ENCODE measurements around the gene TSPAN18. TPM values are rescaled to one million over a fixed set of nuclear protein-coding genes. Genes with fewer than 3 reads are reported as not detected.

Gene TSPAN18
- total RNA-seq, 1 donor from 2014 or later: 38.4 TPM

DNA sequence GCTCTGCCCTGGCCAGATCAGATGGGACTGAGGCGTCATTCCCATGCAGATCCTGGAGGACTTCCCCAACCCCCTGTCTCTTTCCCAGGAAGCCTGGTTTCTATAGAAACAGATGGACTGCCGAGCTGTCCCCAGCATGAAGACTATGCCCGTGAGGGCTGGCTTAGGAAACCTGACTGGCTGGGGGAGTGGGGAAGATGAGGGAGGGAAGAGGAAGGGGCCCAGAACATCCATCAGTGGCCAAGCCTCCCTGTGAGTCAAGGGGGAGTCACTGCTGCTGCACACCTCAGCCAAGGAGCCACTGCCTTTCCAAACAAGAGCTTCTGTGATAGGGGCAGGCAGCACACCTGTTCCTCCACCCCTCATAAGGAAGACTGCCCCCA lies 218.1 kb downstream of the TSPAN18 start:
- ATAC-seq: no peak
- Histone ChIP-seq H3K36me3 (peaks cover 11% of the 10 kb centered on the region), H3K27ac (no peak overlapping the region), H3K4me1 (peaks cover 71% of the 10 kb centered on the region), H3K9me3 (no peaks in the 10 kb centered on the region), H3K27me3 (ENCODE audit: low read depth) (no peaks in the 10 kb centered on the region), H3K4me3 (no peak overlapping the region)
- DNase-seq: no peak
- intact Hi-C loops (cut with DNase I): no loop called here
- TF ChIP-seq, protein P1, sequence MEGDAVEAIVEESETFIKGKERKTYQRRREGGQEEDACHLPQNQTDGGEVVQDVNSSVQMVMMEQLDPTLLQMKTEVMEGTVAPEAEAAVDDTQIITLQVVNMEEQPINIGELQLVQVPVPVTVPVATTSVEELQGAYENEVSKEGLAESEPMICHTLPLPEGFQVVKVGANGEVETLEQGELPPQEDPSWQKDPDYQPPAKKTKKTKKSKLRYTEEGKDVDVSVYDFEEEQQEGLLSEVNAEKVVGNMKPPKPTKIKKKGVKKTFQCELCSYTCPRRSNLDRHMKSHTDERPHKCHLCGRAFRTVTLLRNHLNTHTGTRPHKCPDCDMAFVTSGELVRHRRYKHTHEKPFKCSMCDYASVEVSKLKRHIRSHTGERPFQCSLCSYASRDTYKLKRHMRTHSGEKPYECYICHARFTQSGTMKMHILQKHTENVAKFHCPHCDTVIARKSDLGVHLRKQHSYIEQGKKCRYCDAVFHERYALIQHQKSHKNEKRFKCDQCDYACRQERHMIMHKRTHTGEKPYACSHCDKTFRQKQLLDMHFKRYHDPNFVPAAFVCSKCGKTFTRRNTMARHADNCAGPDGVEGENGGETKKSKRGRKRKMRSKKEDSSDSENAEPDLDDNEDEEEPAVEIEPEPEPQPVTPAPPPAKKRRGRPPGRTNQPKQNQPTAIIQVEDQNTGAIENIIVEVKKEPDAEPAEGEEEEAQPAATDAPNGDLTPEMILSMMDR (IDR thresholded peaks at IDR 0.05): no peak

- H3K36me3 ChIP-seq: peaks cover 11% of the 10 kb centered on the region
- H3K4me1 ChIP-seq: peaks cover 66% of the 10 kb centered on the region
- no peak overlapping the region for H3K4me3 ChIP-seq
- no peak for ATAC-seq
- TF ChIP-seq, protein P1 (IDR thresholded peaks at IDR 0.05): no peak
- intact Hi-C loops (cut with DNase I): no loop called here
- H3K27ac ChIP-seq: no peak overlapping the region
- DNase-seq: no peak
- H3K9me3 ChIP-seq: no peaks in the 10 kb centered on the region
- no peaks in the 10 kb centered on the region for H3K27me3 ChIP-seq (ENCODE audit: low read depth)
Measured at GRCh38 chr11:44945666-44946065, 218.9 kb downstream of the TSPAN18 start.

- intact Hi-C loops (cut with DNase I): no loop called here
- DNase-seq (no peak), ATAC-seq (no peak)
- Histone ChIP-seq H3K9me3 (no peaks in the 10 kb centered on the region), H3K27ac (no peak overlapping the region), H3K36me3 (peaks cover 11% of the 10 kb centered on the region), H3K4me3 (no peak overlapping the region), H3K27me3 (ENCODE audit: low read depth) (no peaks in the 10 kb centered on the region), H3K4me1 (peaks cover 66% of the 10 kb centered on the region)
- TF ChIP-seq, protein P1 (IDR thresholded peaks at IDR 0.05): no peak
Measured at GRCh38 chr11:44946263-44946662, 219.5 kb downstream of the TSPAN18 start.

GRCh38 chr11:44947114-44947513 lies 220.4 kb downstream of the TSPAN18 start:
- intact Hi-C loops (cut with DNase I): no loop called here
- DNase-seq (no peak), ATAC-seq (no peak)
- no peaks in the 10 kb centered on the region for H3K9me3 ChIP-seq
- TF ChIP-seq, protein P1 (IDR thresholded peaks at IDR 0.05): no peak
- H3K27ac ChIP-seq: no peak overlapping the region
- no peaks in the 10 kb centered on the region for H3K27me3 ChIP-seq (ENCODE audit: low read depth)
- H3K36me3 ChIP-seq: peaks cover 11% of the 10 kb centered on the region
- H3K4me1 ChIP-seq: peaks cover 66% of the 10 kb centered on the region
- H3K4me3 ChIP-seq: no peak overlapping the region

GRCh38 chr11:44948155-44948554 lies 221.4 kb downstream of the TSPAN18 start:
- Histone ChIP-seq H3K27ac (no peak overlapping the region), H3K36me3 (peaks cover 11% of the 10 kb centered on the region), H3K4me3 (no peak overlapping the region), H3K9me3 (no peaks in the 10 kb centered on the region), H3K4me1 (peaks cover 61% of the 10 kb centered on the region), H3K27me3 (ENCODE audit: low read depth) (no peaks in the 10 kb centered on the region)
- ATAC-seq (no peak), DNase-seq (no peak)
- TF ChIP-seq, protein P1 (IDR thresholded peaks at IDR 0.05): no peak
- intact Hi-C loops (cut with DNase I): no loop called here

All from lower lobe of right lung (tissue), 2 donors.